OCI-LY3 (cell line): ENCODE measurements around the gene ASPA.

Source experiments
- CTCF ChIP-seq: fragments of 200-600, 300-600 bp; sonication (generic); IDR thresholded peaks from 2 replicates; pipeline ENCODE4 v1.5.1; 2014; ENCODE audit warnings: antibody characterized with exemption, low read length, low read depth
- EZH2phosphoT487 ChIP-seq: fragments of 200-600 bp; shearing (Covaris generic); IDR thresholded peaks from 2 replicates; pipeline ENCODE4 v1.6.1; 2018; ENCODE audit warnings: antibody characterized with exemption, mixed run types, low read depth

GRCh38 chr17:3527468-3527867, 51.7 kb downstream of the ASPA start:
- TF ChIP-seq CTCF, result no peak
- no peak for TF ChIP-seq EZH2phosphoT487
